Osteocyte (in vitro differentiated cells): ENCODE data around the gene MRTFA. TPM values are rescaled to one million over a fixed set of nuclear protein-coding genes. Genes with fewer than 3 reads are reported as not detected.
"Not testable (repeated sequence)": the region's sequence is repeated elsewhere in the genome, so short reads cannot be mapped to it uniquely, and the experiment has no call there.

Source experiments
- DNase-seq: peaks from one replicate; pipeline ENCODE4 v3.0.0; 2021; ENCODE audit warnings: mixed read lengths; ENCODE audit not compliant: unreplicated experiment; ENCODE audit errors: extremely low spot score
- H3K27ac Mint-ChIP-seq: one replicate; pipeline ENCODE4 v1.8.0; 2021; ENCODE audit warnings: mild to moderate bottlenecking, mixed read lengths; ENCODE audit not compliant: unreplicated experiment
- H3K27me3 Mint-ChIP-seq: one replicate; pipeline ENCODE4 v1.8.0; 2021; ENCODE audit warnings: mixed read lengths; ENCODE audit not compliant: unreplicated experiment
- H3K36me3 Mint-ChIP-seq: one replicate; pipeline ENCODE4 v1.8.0; 2021; ENCODE audit warnings: mixed read lengths; ENCODE audit not compliant: unreplicated experiment
- H3K4me1 Mint-ChIP-seq: one replicate; pipeline ENCODE4 v1.8.0; 2021; ENCODE audit warnings: mixed read lengths; ENCODE audit not compliant: unreplicated experiment
- H3K4me3 Mint-ChIP-seq: one replicate; pipeline ENCODE4 v1.8.0; 2021; ENCODE audit warnings: mild to moderate bottlenecking, moderate library complexity, mixed read lengths; ENCODE audit not compliant: unreplicated experiment
- H3K9me3 Mint-ChIP-seq: one replicate; pipeline ENCODE4 v1.8.0; 2021; ENCODE audit warnings: mixed read lengths; ENCODE audit not compliant: unreplicated experiment
- total RNA-seq: library from RNA; stranded (reverse); gene quantifications from 2 replicates; pipeline ENCODE4 v1.2.1, GENCODE V29; 2021
- TF ChIP-seq, protein P1 (sequence below): fragments of 200-600 bp; sonication (generic); IDR thresholded peaks from 2 replicates; pipeline ENCODE4 v1.5.0; 2021; ENCODE audit warnings: antibody characterized with exemption, mild to moderate bottlenecking, moderate library complexity

MRTFA gene
- total RNA-seq, 1 donor from 2014 or later = 59.0 TPM

DNA sequence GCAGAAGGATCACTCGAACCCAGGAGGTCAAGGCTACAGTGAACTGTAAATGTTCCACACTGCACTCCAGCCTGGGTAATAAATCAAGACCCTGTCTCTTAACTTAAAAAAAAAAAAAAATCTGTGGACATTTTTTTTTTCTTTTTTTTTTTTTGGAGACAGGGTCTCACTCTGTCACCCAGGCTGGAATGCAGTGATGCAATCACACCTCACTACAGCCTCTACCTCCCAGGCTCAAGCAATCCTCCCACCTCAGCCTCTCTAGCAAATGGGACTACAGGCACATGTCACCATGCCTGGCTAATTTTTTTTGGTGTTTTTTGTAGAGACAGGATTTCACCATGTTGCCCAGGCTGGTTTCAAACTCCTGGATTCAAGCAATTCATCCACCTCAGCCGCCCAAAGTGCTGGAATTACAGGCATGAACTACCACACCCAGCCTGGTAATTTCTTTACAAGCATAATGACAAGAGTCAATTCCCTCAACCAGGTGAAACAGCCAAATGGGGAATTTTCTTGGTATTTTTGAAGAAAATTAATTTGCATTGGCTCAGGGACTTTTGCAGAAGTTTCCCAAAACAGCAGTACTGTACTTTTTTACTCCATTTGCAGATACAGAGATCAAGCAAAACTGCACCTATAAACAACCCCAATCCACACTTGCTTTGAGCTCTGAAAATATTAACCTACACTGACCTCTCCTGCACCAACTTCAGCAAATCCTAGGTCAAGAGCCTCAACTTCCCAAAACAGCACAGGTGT is 44.0 kb downstream of the MRTFA start:
- Mint-ChIP-seq H3K4me1 (peaks cover 52% of the 10 kb centered on the region), H3K27ac (no peak overlapping the region), H3K27me3 (no peaks in the 10 kb centered on the region), H3K36me3 (peaks cover 6% of the 10 kb centered on the region), H3K4me3 (no peak overlapping the region), H3K9me3 (no peaks in the 10 kb centered on the region)
- DNase-seq = no peak
- TF ChIP-seq, protein P1, sequence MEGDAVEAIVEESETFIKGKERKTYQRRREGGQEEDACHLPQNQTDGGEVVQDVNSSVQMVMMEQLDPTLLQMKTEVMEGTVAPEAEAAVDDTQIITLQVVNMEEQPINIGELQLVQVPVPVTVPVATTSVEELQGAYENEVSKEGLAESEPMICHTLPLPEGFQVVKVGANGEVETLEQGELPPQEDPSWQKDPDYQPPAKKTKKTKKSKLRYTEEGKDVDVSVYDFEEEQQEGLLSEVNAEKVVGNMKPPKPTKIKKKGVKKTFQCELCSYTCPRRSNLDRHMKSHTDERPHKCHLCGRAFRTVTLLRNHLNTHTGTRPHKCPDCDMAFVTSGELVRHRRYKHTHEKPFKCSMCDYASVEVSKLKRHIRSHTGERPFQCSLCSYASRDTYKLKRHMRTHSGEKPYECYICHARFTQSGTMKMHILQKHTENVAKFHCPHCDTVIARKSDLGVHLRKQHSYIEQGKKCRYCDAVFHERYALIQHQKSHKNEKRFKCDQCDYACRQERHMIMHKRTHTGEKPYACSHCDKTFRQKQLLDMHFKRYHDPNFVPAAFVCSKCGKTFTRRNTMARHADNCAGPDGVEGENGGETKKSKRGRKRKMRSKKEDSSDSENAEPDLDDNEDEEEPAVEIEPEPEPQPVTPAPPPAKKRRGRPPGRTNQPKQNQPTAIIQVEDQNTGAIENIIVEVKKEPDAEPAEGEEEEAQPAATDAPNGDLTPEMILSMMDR = no peak

DNA sequence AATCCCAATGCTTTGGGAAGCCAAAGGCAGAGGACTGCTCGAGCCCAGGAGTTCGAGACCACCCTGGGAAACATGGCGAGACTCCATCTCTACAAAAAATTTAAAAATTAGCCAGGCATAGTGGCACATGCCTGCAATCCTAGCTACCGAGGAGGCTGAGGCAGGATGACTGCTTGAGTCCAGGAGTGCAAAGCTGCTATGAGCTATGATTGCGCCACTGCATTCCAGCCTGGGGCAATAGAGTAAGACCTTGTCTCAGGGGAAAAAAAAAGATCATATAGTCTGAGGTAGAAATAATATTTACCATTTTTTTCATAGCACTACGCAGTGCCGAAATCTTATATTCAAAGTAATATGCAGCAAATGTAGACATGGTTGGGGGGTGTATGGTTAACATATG is 47.8 kb downstream of the MRTFA start:
- DNase-seq = no peak
- no peaks in the 10 kb centered on the region for H3K9me3 Mint-ChIP-seq
- peak overlapping the region; percentile 7 for H3K27ac Mint-ChIP-seq
- no peak overlapping the region for H3K4me3 Mint-ChIP-seq
- TF ChIP-seq, protein P1 = no peak
- H3K27me3 Mint-ChIP-seq = no peaks in the 10 kb centered on the region
- peaks cover 59% of the 10 kb centered on the region for H3K4me1 Mint-ChIP-seq
- H3K36me3 Mint-ChIP-seq = peaks cover 12% of the 10 kb centered on the region

DNA sequence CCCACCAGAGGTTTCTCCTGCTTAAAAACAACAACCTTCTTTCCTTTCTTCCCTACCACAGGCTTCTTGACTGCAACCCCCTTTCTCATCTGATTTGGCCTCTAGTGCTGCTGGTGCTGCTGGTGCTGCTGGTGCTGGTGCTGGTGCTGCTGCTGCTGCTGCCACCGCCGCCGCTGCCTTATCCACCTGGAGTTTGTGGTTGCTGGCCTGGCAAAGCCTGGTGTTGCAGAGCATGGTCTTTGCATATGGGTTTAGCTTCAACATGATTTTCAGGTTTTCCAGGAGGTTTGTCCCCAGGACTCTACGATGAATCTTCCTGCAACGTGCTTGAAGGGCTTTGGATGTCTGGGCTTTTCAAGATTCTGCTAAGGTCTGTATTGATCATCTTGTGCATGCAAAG is 49.7 kb downstream of the MRTFA start:
- H3K4me1 Mint-ChIP-seq = peaks cover 63% of the 10 kb centered on the region

DNA sequence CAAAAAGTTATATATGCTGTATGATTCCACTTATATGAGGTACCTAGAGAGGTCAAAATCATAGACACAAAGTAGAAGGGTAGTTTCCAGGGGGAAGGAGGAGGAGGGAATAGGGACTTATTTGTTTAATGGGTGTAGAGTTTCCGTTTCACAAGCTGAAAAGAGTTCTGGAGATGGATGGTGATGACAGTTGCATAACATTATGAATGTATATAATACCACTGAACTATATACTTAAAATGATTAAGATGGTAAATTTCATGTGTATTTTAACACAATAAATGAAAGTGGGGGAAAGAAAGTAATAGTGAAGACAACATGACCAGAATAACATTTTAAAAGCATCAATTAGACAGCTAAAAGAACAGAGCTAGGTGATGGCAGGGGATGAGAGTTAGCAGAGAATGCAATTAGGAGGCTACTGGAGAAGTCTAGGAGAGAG is 51.2 kb downstream of the MRTFA start:
- Mint-ChIP-seq H3K27ac (peak overlapping the region; percentile 43), H3K36me3 (peaks cover 17% of the 10 kb centered on the region)

More for the DNA sequence above, 49.7 kb downstream of the MRTFA start:
- H3K4me3 Mint-ChIP-seq = no peak overlapping the region
- peaks cover 17% of the 10 kb centered on the region for H3K36me3 Mint-ChIP-seq
- TF ChIP-seq, protein P1 = no peak
- DNase-seq = no peak
- no peaks in the 10 kb centered on the region for H3K27me3 Mint-ChIP-seq
- H3K27ac Mint-ChIP-seq = no peak overlapping the region
- no peaks in the 10 kb centered on the region for H3K9me3 Mint-ChIP-seq

DNA sequence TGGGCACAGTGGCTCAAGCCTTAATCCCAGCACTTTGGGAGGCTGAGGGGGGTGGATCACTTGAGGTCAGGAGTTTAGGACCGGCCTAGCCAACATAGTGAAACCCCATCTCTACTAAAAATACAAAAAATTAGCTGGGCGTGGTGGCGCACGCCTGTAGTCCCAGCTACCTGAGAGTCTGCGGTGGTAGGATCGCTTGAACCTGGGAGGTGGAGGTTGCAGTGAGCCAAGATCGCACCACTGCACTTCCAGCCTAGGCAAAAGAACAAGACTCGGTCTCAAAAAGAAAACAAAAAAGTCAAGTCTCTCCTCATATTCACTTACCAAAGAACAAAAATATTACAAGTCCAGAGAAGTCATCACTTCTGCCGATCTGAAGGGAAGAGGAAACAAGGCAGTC is 51.8 kb downstream of the MRTFA start:
- peaks cover 17% of the 10 kb centered on the region for H3K36me3 Mint-ChIP-seq

More for the DNA sequence above, 51.2 kb downstream of the MRTFA start:
- DNase-seq = no peak
- peaks cover 56% of the 10 kb centered on the region for H3K4me1 Mint-ChIP-seq
- no peak overlapping the region for H3K4me3 Mint-ChIP-seq
- TF ChIP-seq, protein P1 = no peak
- H3K9me3 Mint-ChIP-seq = no peaks in the 10 kb centered on the region
- no peaks in the 10 kb centered on the region for H3K27me3 Mint-ChIP-seq

More for the DNA sequence above, 51.8 kb downstream of the MRTFA start:
- H3K4me3 Mint-ChIP-seq, H3K27me3 Mint-ChIP-seq, H3K9me3 Mint-ChIP-seq, DNase-seq: not testable (repeated sequence)
- peak overlapping the region; percentile 43 for H3K27ac Mint-ChIP-seq
- peaks cover 56% of the 10 kb centered on the region for H3K4me1 Mint-ChIP-seq
